Small intestine (tissue), 7 donors: ENCODE data around the gene TYRO3. TPM values are rescaled to one million over a fixed set of nuclear protein-coding genes. Genes with fewer than 3 reads are reported as not detected.
"Not testable (repeated sequence)": the region's sequence is repeated elsewhere in the genome, so short reads cannot be mapped to it uniquely, and the experiment has no call there.

Experiments used
- DNase-seq, 2 donors: peaks; one replicate each; pipeline versions ENCODE4 v3.0.0 to v3.0.0-alpha.2; 2013
- FAIRE-seq: peaks from 2 replicates; lab custom pipeline; 2012; peaks lifted over from hg19 to GRCh38; lab: Jason Lieb, UNC
- H3K27ac ChIP-seq, 3 donors: one replicate each; pipeline ENCODE4 v1.5.1; 2013; ENCODE audit warnings: low read length in 2 of 3, mild to moderate bottlenecking in 2 of 3, control low read depth in 1 of 3, inconsistent platforms in 1 of 3, low read depth in 1 of 3, moderate library complexity in 1 of 3
- H3K27me3 ChIP-seq, 3 donors: one replicate each; pipeline ENCODE4 v1.6.1; 2013; ENCODE audit warnings: low read length in 3 of 3, inconsistent platforms in 1 of 3; ENCODE audit not compliant: control insufficient read depth in 3 of 3, insufficient read depth in 3 of 3
- H3K36me3 ChIP-seq, 3 donors: one replicate each; pipeline ENCODE4 v1.6.1; 2013; ENCODE audit warnings: low read length in 3 of 3, inconsistent platforms in 1 of 3, low read depth in 1 of 3, mild to moderate bottlenecking in 1 of 3, moderate library complexity in 1 of 3; ENCODE audit not compliant: control insufficient read depth in 3 of 3, insufficient read depth in 2 of 3
- H3K4me1 ChIP-seq, 3 donors: one replicate each; pipeline ENCODE4 v1.6.1; 2013; ENCODE audit warnings: low read length in 2 of 3, inconsistent platforms in 1 of 3, low read depth in 1 of 3, mild to moderate bottlenecking in 1 of 3, moderate library complexity in 1 of 3; ENCODE audit not compliant: control insufficient read depth in 3 of 3, insufficient read depth in 2 of 3
- H3K4me3 ChIP-seq, 3 donors: one replicate each; pipeline ENCODE4 v1.5.1; 2013; ENCODE audit warnings: low read length in 3 of 3, control low read depth in 1 of 3, inconsistent platforms in 1 of 3, low read depth in 1 of 3, mild to moderate bottlenecking in 1 of 3, moderate library complexity in 1 of 3
- H3K9me3 ChIP-seq, 2 donors: one replicate each; pipeline ENCODE4 v1.6.1; 2013; ENCODE audit warnings: low read depth in 1 of 2, low read length in 1 of 2; ENCODE audit not compliant: control insufficient read depth in 2 of 2, insufficient read depth in 1 of 2
- WGBS, 3 donors: extraction: QIAGEN DNeasy Blood & Tissue Kit; methylation state at CpG; one replicate each; pipeline ENCODE4 v1.1.7; 2013; 5-methylcytosine and 5-hydroxymethylcytosine counted together
- polyA plus RNA-seq, 4 donors: library from polyadenylated mRNA; stranded (reverse) in 3 of 4; unstranded in 1 of 4; fragments of 200-250 nt in 3 of 4; fragments of 120-200 nt in 1 of 4; gene quantifications; one replicate each; pipeline versions ENCODE4 v1.2.1 to v1.2.3, GENCODE V29; 2013
- donor health status: healthy with polysubstance abuse.
- donor health status: control.
- donor health status: control.
- donor health status: Bipolar disorder and iron deficiency.
- donor health status: healthy.

Gene TYRO3
- polyA plus RNA-seq, 4 donors = 2.7 to 57.9 (median 6.5) TPM

DNA sequence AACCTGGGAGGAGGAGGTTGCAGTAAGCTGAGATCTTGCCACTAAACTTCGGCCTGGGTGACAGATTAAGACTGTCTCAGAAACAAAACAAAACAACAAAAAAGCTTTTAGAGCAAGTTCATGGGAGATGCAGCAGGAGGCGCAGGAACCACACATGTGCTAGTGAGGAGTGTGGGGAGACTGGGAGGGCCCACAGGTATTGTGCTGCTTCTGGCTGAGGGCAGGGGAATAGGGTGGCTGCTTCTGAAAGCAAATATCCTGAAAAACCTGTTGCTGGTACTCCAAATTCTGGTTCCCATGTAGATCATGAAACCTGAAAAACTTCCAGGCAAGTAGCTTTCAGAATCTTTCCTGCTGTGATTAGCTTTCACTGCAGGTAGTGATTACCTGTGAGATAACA, 22.1 kb downstream of the TYRO3 start:
- Histone ChIP-seq H3K4me1 (peaks cover 0 to 17% (median 3%) of the 10 kb centered on the region in 3 donors), H3K9me3 (no peaks in the 10 kb centered on the region), H3K36me3 (peaks cover 0 to 34% (median 0%) of the 10 kb centered on the region in 3 donors), H3K4me3 (no peak overlapping the region), H3K27ac (no peak overlapping the region), H3K27me3 (no peaks in the 10 kb centered on the region)
- no peak for FAIRE-seq
- DNase-seq = peak; percentile 18 to 45
- whole genome bisulfite sequencing, 3 donors = 53 to 70% (median 59%) methylated on average over 2 of the region's 2 CpGs

DNA sequence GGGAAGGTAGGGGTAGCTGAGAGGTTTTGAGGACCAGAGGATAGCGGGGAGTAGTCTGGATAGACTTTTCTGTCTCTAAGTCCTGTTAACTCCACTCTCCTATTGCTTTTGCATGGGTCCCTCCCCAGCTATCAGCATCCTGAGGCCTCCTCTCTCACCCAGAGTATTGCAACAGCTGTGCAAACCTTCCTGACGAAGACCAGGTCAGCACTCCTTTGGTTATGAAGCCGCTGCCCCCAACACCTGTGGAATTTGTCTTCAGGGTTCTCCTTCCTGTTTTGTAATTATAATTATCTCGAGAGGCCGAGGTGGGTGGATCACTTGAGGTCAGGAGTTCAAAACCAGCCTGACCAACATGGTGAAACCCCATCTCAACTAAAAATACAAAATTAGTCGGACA, 24.8 kb downstream of the TYRO3 start:
- Histone ChIP-seq H3K4me1 (peaks cover 0 to 19% (median 3%) of the 10 kb centered on the region in 3 donors), H3K9me3 (no peaks in the 10 kb centered on the region), H3K27ac (peak overlapping the region in 1 of 3 donors; percentile 30), H3K27me3 (no peaks in the 10 kb centered on the region), H3K4me3 (no peak overlapping the region), H3K36me3 (peaks cover 0 to 13% (median 0%) of the 10 kb centered on the region in 3 donors)
- DNase-seq (peak in 1 of 2 donors; percentile 58), FAIRE-seq (no peak)
- WGBS, 3 donors = 68 to 75% (median 68%) methylated on average over 6 of the region's 6 CpGs

DNA sequence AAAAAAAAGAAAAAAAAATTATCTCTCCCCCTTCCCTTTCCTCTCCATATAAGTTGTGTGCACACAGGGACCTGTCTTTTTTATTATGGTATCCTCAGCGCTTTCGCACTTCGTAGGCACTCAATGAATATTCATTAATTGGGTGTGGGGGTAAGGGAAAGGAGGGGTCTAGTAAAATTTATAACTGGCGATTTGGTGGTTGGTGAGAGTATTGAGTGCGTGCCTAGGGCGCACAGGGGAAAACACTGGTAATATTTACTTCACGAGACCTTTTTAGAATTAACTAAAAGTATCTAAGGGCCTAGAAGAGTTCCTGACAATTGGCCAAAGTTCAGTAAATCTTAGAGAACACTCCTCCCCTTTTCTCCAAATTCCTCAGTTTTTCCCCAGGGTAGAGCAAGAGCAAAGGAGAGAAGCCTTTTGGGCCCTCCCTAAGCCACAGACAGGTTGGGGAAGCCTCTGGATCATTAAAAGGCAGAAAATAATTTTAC, 25.7 kb downstream of the TYRO3 start:
- H3K36me3 ChIP-seq = peaks cover 0 to 7% (median 0%) of the 10 kb centered on the region in 3 donors
- H3K9me3 ChIP-seq = no peaks in the 10 kb centered on the region
- no peak for DNase-seq
- H3K4me3 ChIP-seq = peak overlapping the region in 1 of 3 donors; percentile 24
- H3K27me3 ChIP-seq = no peaks in the 10 kb centered on the region
- WGBS, 3 donors = 92 to 95% (median 95%) methylated on average over 7 of the region's 7 CpGs
- no peak for FAIRE-seq
- peak overlapping the region in 1 of 3 donors; percentile 54 for H3K27ac ChIP-seq
- peaks cover 0 to 23% (median 0%) of the 10 kb centered on the region in 3 donors for H3K4me1 ChIP-seq

DNA sequence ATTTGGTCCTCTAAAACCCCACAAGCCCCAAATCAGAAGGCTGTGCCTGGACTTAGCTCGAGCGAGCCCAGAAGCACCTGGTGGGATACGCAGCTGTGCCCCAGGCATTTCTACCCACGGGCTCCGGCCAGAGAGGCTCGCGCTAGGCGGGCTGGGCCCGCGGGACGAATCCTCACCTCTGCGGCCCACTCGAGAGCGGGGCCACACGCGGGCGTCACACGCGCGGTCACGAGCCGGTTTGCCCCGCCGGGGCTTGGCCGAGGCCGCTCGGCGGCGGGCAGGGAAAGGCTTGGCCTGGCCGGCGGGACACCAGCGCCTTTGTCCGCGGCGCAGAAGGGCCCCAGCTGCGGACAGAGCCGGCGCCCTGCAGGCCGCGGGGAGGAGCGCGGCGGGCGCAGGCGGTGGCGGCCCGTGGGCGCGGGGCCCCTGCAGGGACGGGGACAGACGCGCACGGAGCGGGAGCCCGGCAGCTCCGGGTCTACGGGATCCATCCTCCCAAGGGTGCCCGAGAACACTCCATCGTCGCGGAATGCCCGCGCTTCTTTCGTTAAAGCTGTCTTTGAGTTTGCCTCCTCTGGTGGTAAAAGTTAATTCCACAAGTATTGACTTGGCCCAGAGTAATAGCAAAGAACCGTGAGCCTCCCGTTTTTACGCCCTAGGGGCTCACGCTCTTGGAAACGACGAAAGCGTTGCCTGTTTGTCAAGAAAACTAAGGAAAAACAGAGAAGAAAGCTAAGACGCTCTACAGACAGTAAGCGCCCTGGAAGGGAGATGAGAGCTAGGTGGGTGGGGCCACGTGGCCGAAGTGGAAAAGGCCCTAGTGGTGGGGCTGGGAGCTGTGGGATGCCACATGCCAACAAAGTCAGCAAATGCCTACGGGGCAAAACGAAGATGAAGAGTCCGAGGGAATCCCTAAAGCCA, 26.4 kb downstream of the TYRO3 start:
- 3 to 6% (median 5%) methylated on average over 74 to 78 of the region's 78 CpGs for WGBS, 3 donors
- no peaks in the 10 kb centered on the region for H3K9me3 ChIP-seq
- DNase-seq (peak; percentile 46 to 83), FAIRE-seq (no peak)
- H3K36me3 ChIP-seq = peaks cover 0 to 2% (median 0%) of the 10 kb centered on the region in 3 donors
- peaks cover 0 to 29% (median 0%) of the 10 kb centered on the region in 3 donors for H3K4me1 ChIP-seq
- H3K4me3 ChIP-seq = peak overlapping the region in 2 of 3 donors; percentile 32
- no peaks in the 10 kb centered on the region for H3K27me3 ChIP-seq
- peak overlapping the region in 1 of 3 donors; percentile 54 for H3K27ac ChIP-seq

DNA sequence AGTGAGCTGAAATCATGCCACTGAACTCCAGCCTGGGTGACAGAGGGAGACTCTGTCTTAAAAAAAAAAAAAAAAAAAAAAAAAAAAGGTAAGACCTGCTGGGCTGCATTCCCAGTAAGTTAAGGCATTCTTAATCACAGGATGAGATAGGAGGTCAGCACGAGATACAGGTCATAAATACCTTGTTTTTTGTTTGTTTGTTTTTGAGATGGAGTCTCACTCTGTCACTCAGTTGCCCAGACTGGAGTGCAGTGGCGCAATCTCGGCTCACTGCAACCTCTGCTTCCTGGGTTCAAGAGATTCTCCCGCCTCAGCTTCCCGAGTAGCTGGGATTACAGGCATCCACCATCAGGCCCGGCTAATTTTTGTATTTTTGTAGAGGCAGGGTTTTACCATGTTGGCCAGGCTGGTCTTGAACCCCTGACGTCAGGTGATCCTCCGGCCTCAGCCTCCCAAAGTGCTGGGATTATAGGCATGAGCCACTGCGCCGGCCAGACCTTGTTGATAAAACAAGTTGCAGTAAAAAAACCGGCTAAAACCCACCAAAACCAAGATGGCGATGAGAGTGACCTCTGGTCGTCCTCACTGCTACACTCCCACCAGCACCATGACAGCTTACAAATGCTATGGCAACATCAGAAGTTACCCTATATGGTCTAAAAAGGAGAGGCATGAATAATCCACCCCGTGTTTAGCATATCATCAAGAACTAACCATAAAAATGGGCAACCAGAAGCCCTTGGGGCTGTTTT, 27.7 kb downstream of the TYRO3 start:
- peaks cover 0 to 40% (median 0%) of the 10 kb centered on the region in 3 donors for H3K4me1 ChIP-seq
- 86 to 90% (median 89%) methylated on average over 14 of the region's 14 CpGs for WGBS, 3 donors
- not testable (repeated sequence) for H3K36me3 ChIP-seq, FAIRE-seq, H3K9me3 ChIP-seq, H3K4me3 ChIP-seq, DNase-seq, H3K27ac ChIP-seq, H3K27me3 ChIP-seq

DNA sequence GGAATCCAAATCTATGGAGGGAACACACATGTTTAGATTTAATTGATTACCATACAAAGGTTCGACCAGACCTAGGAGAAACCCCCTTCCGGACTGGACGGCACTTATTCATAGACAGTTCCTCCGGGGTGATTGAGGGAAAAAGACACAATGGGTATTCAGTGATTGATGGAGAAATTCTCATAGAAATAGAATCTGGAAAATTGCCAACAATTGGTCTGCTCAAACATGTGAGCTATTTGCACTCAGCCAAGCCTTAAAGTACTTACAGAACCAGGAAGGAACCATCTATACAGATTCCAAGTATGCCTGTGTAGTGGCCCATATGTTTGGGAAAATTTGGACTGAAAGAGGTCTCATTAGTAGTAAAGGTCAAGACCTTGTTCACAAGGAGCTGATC, 30.0 kb downstream of the TYRO3 start:
- peak overlapping the region in 1 of 3 donors; percentile 60 for H3K27ac ChIP-seq
- DNase-seq, H3K36me3 ChIP-seq, H3K4me3 ChIP-seq, H3K9me3 ChIP-seq, FAIRE-seq, H3K27me3 ChIP-seq: not testable (repeated sequence)
- H3K4me1 ChIP-seq = peaks cover 0 to 35% (median 0%) of the 10 kb centered on the region in 3 donors
- 76 to 88% (median 79%) methylated on average over 4 of the region's 4 CpGs for WGBS, 3 donors

DNA sequence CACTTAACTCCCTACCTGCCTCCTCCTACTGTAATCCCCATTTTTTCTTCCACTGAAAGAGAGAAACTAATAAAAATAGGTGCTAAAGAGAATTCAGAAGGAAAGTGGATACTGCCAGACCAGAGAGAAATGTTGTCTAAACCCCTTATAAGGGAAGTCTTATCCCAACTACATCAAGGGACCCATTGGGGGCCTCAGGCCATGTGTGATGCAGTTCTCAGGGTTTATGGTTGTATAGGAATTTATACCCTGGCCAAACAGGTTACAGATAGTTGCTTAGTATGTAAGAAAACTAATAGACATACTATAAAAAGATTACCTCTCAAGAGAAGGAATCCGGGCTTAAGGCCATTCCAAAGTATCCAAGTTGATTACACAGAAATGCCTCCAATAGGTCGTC, 30.6 kb downstream of the TYRO3 start:
- not testable (repeated sequence) for H3K4me3 ChIP-seq, H3K27me3 ChIP-seq, H3K36me3 ChIP-seq, H3K9me3 ChIP-seq, FAIRE-seq
- H3K4me1 ChIP-seq = peaks cover 0 to 33% (median 0%) of the 10 kb centered on the region in 3 donors
- DNase-seq = peak in 1 of 2 donors; percentile 75
- 31 to 61% (median 38%) methylated on average over 2 of the region's 2 CpGs for WGBS, 3 donors
- peak overlapping the region in 1 of 3 donors; percentile 60 for H3K27ac ChIP-seq

DNA sequence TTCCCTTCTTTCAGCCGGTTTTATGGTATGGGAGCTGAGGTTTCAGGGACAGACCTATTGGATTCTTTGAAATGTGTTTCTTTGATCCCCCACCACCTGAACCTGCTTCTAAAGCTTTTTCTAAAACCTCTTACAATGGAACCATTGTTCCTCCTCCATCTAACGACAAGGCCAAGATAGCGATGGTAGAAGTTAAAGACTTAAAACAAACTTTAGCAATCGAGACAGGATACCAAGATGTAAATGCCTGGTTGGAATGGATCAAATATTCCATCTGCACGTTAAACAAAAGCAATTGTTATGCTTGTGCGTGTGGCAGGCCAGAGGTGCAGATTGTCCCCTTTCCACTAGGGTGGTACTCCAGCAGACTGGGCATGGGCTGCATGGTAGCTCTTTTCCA, 32.2 kb downstream of the TYRO3 start:
- H3K27ac ChIP-seq, DNase-seq, H3K9me3 ChIP-seq, H3K27me3 ChIP-seq, H3K36me3 ChIP-seq, H3K4me3 ChIP-seq, FAIRE-seq: not testable (repeated sequence)
- WGBS, 3 donors = 33 to 63% (median 50%) methylated on average over 6 of the region's 6 CpGs
- H3K4me1 ChIP-seq = peaks cover 0 to 22% (median 0%) of the 10 kb centered on the region in 3 donors
